Kidney (tissue), 14 donors: ENCODE measurements around the gene GTPBP2. TPM values are rescaled to one million over a fixed set of nuclear protein-coding genes. Genes with fewer than 3 reads are reported as not detected.

Source experiments
- DNase-seq, 5 donors: peaks; one replicate each; pipeline ENCODE4 v3.0.0-alpha.2; 2013 to 2020
- FAIRE-seq: peaks from 2 replicates; lab custom pipeline; 2012; peaks lifted over from hg19 to GRCh38; lab: Jason Lieb, UNC
- H3K27ac ChIP-seq, 2 donors: one replicate each; pipeline ENCODE4 v1.7.0; 2013; ENCODE audit warnings: low read depth in 2 of 2, low read length in 2 of 2, inconsistent platforms in 1 of 2
- H3K27me3 ChIP-seq: one replicate; pipeline ENCODE4 v1.7.1; 2013; ENCODE audit warnings: low read length, inconsistent platforms; ENCODE audit not compliant: control insufficient read depth, insufficient read depth
- H3K36me3 ChIP-seq, 3 donors: one replicate each; pipeline versions ENCODE4 v1.7.0 to v1.7.1; 2013; ENCODE audit warnings: low read length in 3 of 3, control low read depth in 1 of 3, inconsistent platforms in 1 of 3; ENCODE audit not compliant: insufficient read depth in 3 of 3, control insufficient read depth in 2 of 3
- H3K4me1 ChIP-seq, 3 donors: one replicate each; pipeline versions ENCODE4 v1.7.0 to v1.7.1; 2013; ENCODE audit warnings: low read length in 3 of 3, inconsistent platforms in 1 of 3, low read depth in 1 of 3; ENCODE audit not compliant: control insufficient read depth in 2 of 3, insufficient read depth in 2 of 3
- H3K4me3 ChIP-seq, 3 donors: one replicate each; pipeline versions ENCODE4 v1.7.0 to v1.8.1; 2013; ENCODE audit warnings: low read length in 3 of 3, control low read depth in 1 of 3, inconsistent platforms in 1 of 3
- H3K9ac ChIP-seq, 3 donors: one replicate each; pipeline versions ENCODE4 v1.7.0 to v1.7.1; 2013; ENCODE audit warnings: low read length in 3 of 3, control low read depth in 1 of 3, inconsistent platforms in 1 of 3
- H3K9me3 ChIP-seq, 3 donors: one replicate each; pipeline versions ENCODE4 v1.7.0 to v1.7.1; 2013; ENCODE audit warnings: low read length in 3 of 3, control low read depth in 1 of 3, inconsistent platforms in 1 of 3; ENCODE audit not compliant: control insufficient read depth in 2 of 3, insufficient read depth in 1 of 3
- CTCF ChIP-seq: IDR thresholded peaks from 3 replicates; pipeline ENCODE4 v1.5.1; 2012; ENCODE audit warnings: mild to moderate bottlenecking, moderate library complexity, borderline replicate concordance; ENCODE audit not compliant: insufficient read depth; ENCODE audit errors: extremely low read depth
- intact Hi-C: fragments of 100-400 bp; cut with DNase I; formaldehyde crosslinking; loops from one replicate; pipeline ENCODE4 v1.11.1; 2022
- polyA plus RNA-seq: library from polyadenylated mRNA; stranded (reverse); fragments of 350-450 nt; fragmentation: Illumina TruSeq; extraction: RNeasy Lipid Tissue Mini Kit (QIAGEN cat#74804); gene quantifications from one replicate; pipeline ENCODE4 v1.2.3, GENCODE V29; 2014; ENCODE audit warnings: low read depth, low replicate concordance; ENCODE audit not compliant: insufficient read depth
- total RNA-seq: library from RNA; stranded (reverse); fragmentation: NEBNext Ultra II Directional; extraction: Animal tissue kit (Norgen Biotek cat#: 25700); gene quantifications from one replicate; pipeline ENCODE4 v1.2.1, GENCODE V29; 2021
- donor health status: control.
- donor health status: control.
- donor health status: control.
- donor health status: control.
- donor health status: control.
- donor health status: DM: yes; HTN: yes; CAD: no.
- donor health status: Normal renal cell carcinoma (clear cell type).

GTPBP2 gene
- total and polyA plus RNA-seq, 2 donors from 2014 or later, result 19.7 to 64.6 TPM

- H3K27me3 ChIP-seq, result no peaks in the 10 kb centered on the region
- H3K4me3 ChIP-seq, result no peak overlapping the region
- FAIRE-seq, result no peak
- no peaks in the 10 kb centered on the region for H3K4me1 ChIP-seq
- no peak for TF ChIP-seq CTCF
- no peaks in the 10 kb centered on the region for H3K9me3 ChIP-seq
- DNase-seq, result no peak
- no peak overlapping the region for H3K27ac ChIP-seq
- H3K36me3 ChIP-seq, result peaks cover 0 to 24% (median 11%) of the 10 kb centered on the region in 3 donors
- H3K9ac ChIP-seq, result no peak overlapping the region
- intact Hi-C loops, result no loop called here
These were observed 14.7 kb downstream of the GTPBP2 start for GRCh38 chr6:43614396-43614730.

GRCh38 chr6:43613721-43614395, 15.2 kb downstream of the GTPBP2 start:
- no peaks in the 10 kb centered on the region for H3K27me3 ChIP-seq
- no peak overlapping the region for H3K4me3 ChIP-seq
- no peak for FAIRE-seq
- DNase-seq, result no peak
- H3K9ac ChIP-seq, result no peak overlapping the region
- intact Hi-C loops, result no loop called here
- H3K4me1 ChIP-seq, result no peaks in the 10 kb centered on the region
- H3K27ac ChIP-seq, result no peak overlapping the region
- TF ChIP-seq CTCF, result no peak
- no peaks in the 10 kb centered on the region for H3K9me3 ChIP-seq
- peaks cover 0 to 24% (median 11%) of the 10 kb centered on the region in 3 donors for H3K36me3 ChIP-seq

GRCh38 chr6:43610431-43610830, 18.6 kb downstream of the GTPBP2 start:
- no peak for TF ChIP-seq CTCF
- intact Hi-C loops, result no loop called here
- no peaks in the 10 kb centered on the region for H3K9me3 ChIP-seq
- H3K9ac ChIP-seq, result no peak overlapping the region
- H3K36me3 ChIP-seq, result peaks cover 0 to 24% (median 11%) of the 10 kb centered on the region in 3 donors
- DNase-seq (no peak), FAIRE-seq (no peak)
- no peaks in the 10 kb centered on the region for H3K4me1 ChIP-seq
- no peaks in the 10 kb centered on the region for H3K27me3 ChIP-seq
- H3K4me3 ChIP-seq, result no peak overlapping the region
- no peak overlapping the region for H3K27ac ChIP-seq

- H3K27me3 ChIP-seq, result no peaks in the 10 kb centered on the region
- H3K4me3 ChIP-seq, result no peak overlapping the region
- peaks cover 0 to 31% (median 12%) of the 10 kb centered on the region in 3 donors for H3K36me3 ChIP-seq
- no peak overlapping the region for H3K9ac ChIP-seq
- no peak overlapping the region for H3K27ac ChIP-seq
- H3K9me3 ChIP-seq, result no peaks in the 10 kb centered on the region
- DNase-seq (no peak), FAIRE-seq (no peak)
- H3K4me1 ChIP-seq, result no peaks in the 10 kb centered on the region
- intact Hi-C loops, result no loop called here
- TF ChIP-seq CTCF, result no peak
These were observed 19.7 kb downstream of the GTPBP2 start for GRCh38 chr6:43609402-43609801.
